ENCODE measurements around the gene TTC34.
"Not testable (repeated sequence)": the region's sequence is repeated elsewhere in the genome, so short reads cannot be mapped to it uniquely, and the experiment has no call there.

Gene TTC34

GRCh38 chr1:2801046-2801445, 447 bp downstream of the TTC34 start:
- Histone ChIP-seq H3K4me3 (ENCODE audit: low read length) (no peak overlapping the region), H3K27me3 (replicated peaks; ENCODE audit: control insufficient read depth, insufficient read depth, low read length) (peaks cover 17% of the 10 kb centered on the region), H3K4me1 (ENCODE audit: control insufficient read depth, insufficient read depth, low read length) (no peaks in the 10 kb centered on the region), H3K36me3 (ENCODE audit: control insufficient read depth, insufficient read depth, low read length, severe bottlenecking) (no peaks in the 10 kb centered on the region), H3K9ac (ENCODE audit: low read length) (no peak overlapping the region), H3K9me3 (ENCODE audit: control insufficient read depth, low read length) (no peaks in the 10 kb centered on the region)
- DNase-seq (ENCODE audit: low read depth) = no peak

- Histone ChIP-seq H3K4me1 (ENCODE audit: control insufficient read depth, insufficient read depth, low read length) (no peaks in the 10 kb centered on the region), H3K27me3 (replicated peaks; ENCODE audit: control insufficient read depth, insufficient read depth, low read length) (peaks cover 14% of the 10 kb centered on the region), H3K9ac (ENCODE audit: low read length) (no peak overlapping the region), H3K9me3 (ENCODE audit: control insufficient read depth, low read length) (peaks cover 4% of the 10 kb centered on the region), H3K36me3 (ENCODE audit: control insufficient read depth, insufficient read depth, low read length, severe bottlenecking) (no peaks in the 10 kb centered on the region), H3K4me3 (ENCODE audit: low read length) (no peak overlapping the region)
- no peak for DNase-seq (ENCODE audit: low read depth)
Observed at GRCh38 chr1:2800664-2801045, 838 bp downstream of the TTC34 start.

GRCh38 chr1:2799811-2800663, 1.5 kb downstream of the TTC34 start:
- no peak for DNase-seq (ENCODE audit: low read depth)
- H3K9ac ChIP-seq (ENCODE audit: low read length) = no peak overlapping the region
- peaks cover 10% of the 10 kb centered on the region for H3K9me3 ChIP-seq (ENCODE audit: control insufficient read depth, low read length)
- no peak overlapping the region for H3K4me3 ChIP-seq (ENCODE audit: low read length)
- H3K27me3 ChIP-seq (replicated peaks; ENCODE audit: control insufficient read depth, insufficient read depth, low read length) = peaks cover 14% of the 10 kb centered on the region
- no peaks in the 10 kb centered on the region for H3K4me1 ChIP-seq (ENCODE audit: control insufficient read depth, insufficient read depth, low read length)
- H3K36me3 ChIP-seq (ENCODE audit: control insufficient read depth, insufficient read depth, low read length, severe bottlenecking) = no peaks in the 10 kb centered on the region

- H3K9ac ChIP-seq (ENCODE audit: low read length); H3K4me3 ChIP-seq (ENCODE audit: low read length); H3K36me3 ChIP-seq (ENCODE audit: control insufficient read depth, insufficient read depth, low read length, severe bottlenecking); H3K27me3 ChIP-seq (replicated peaks; ENCODE audit: control insufficient read depth, insufficient read depth, low read length); DNase-seq (ENCODE audit: low read depth); H3K4me1 ChIP-seq (ENCODE audit: control insufficient read depth, insufficient read depth, low read length): not testable (repeated sequence)
- peaks cover 20% of the 10 kb centered on the region for H3K9me3 ChIP-seq (ENCODE audit: control insufficient read depth, low read length)
Observed at GRCh38 chr1:2798958-2799357, 2.5 kb downstream of the TTC34 start.

- Histone ChIP-seq H3K27me3 (replicated peaks; ENCODE audit: control insufficient read depth, insufficient read depth, low read length) (no peaks in the 10 kb centered on the region), H3K36me3 (ENCODE audit: control insufficient read depth, insufficient read depth, low read length, severe bottlenecking) (no peaks in the 10 kb centered on the region), H3K9ac (ENCODE audit: low read length) (no peak overlapping the region), H3K4me3 (ENCODE audit: low read length) (no peak overlapping the region), H3K9me3 (ENCODE audit: control insufficient read depth, low read length) (peaks cover 32% of the 10 kb centered on the region), H3K4me1 (ENCODE audit: control insufficient read depth, insufficient read depth, low read length) (no peaks in the 10 kb centered on the region)
- no peak for DNase-seq (ENCODE audit: low read depth)
Observed at GRCh38 chr1:2797741-2798016, 3.8 kb downstream of the TTC34 start.

GRCh38 chr1:2796890-2797740, 4.4 kb downstream of the TTC34 start:
- no peaks in the 10 kb centered on the region for H3K36me3 ChIP-seq (ENCODE audit: control insufficient read depth, insufficient read depth, low read length, severe bottlenecking)
- H3K9ac ChIP-seq (ENCODE audit: low read length) = no peak overlapping the region
- no peaks in the 10 kb centered on the region for H3K4me1 ChIP-seq (ENCODE audit: control insufficient read depth, insufficient read depth, low read length)
- H3K9me3 ChIP-seq (ENCODE audit: control insufficient read depth, low read length) = peaks cover 38% of the 10 kb centered on the region
- no peaks in the 10 kb centered on the region for H3K27me3 ChIP-seq (replicated peaks; ENCODE audit: control insufficient read depth, insufficient read depth, low read length)
- no peak for DNase-seq (ENCODE audit: low read depth)
- no peak overlapping the region for H3K4me3 ChIP-seq (ENCODE audit: low read length)

- Histone ChIP-seq H3K9ac (ENCODE audit: low read length) (no peak overlapping the region), H3K27me3 (replicated peaks; ENCODE audit: control insufficient read depth, insufficient read depth, low read length) (no peaks in the 10 kb centered on the region), H3K4me3 (ENCODE audit: low read length) (no peak overlapping the region), H3K4me1 (ENCODE audit: control insufficient read depth, insufficient read depth, low read length) (no peaks in the 10 kb centered on the region), H3K36me3 (ENCODE audit: control insufficient read depth, insufficient read depth, low read length, severe bottlenecking) (no peaks in the 10 kb centered on the region), H3K9me3 (ENCODE audit: control insufficient read depth, low read length) (peaks cover 46% of the 10 kb centered on the region)
- DNase-seq (ENCODE audit: low read depth) = no peak
Observed at GRCh38 chr1:2795926-2796325, 5.6 kb downstream of the TTC34 start.

- peaks cover 46% of the 10 kb centered on the region for H3K9me3 ChIP-seq (ENCODE audit: control insufficient read depth, low read length)
- DNase-seq (ENCODE audit: low read depth) = no peak
Observed at GRCh38 chr1:2791027-2791760, 10.3 kb downstream of the TTC34 start.

GRCh38 chr1:2789986-2790581, 11.4 kb downstream of the TTC34 start:
- no peaks in the 10 kb centered on the region for H3K36me3 ChIP-seq (ENCODE audit: control insufficient read depth, insufficient read depth, low read length, severe bottlenecking)
- peaks cover 37% of the 10 kb centered on the region for H3K9me3 ChIP-seq (ENCODE audit: control insufficient read depth, low read length)
- DNase-seq (ENCODE audit: low read depth) = no peak
- peaks cover 5% of the 10 kb centered on the region for H3K27me3 ChIP-seq (replicated peaks; ENCODE audit: control insufficient read depth, insufficient read depth, low read length)
- no peaks in the 10 kb centered on the region for H3K4me1 ChIP-seq (ENCODE audit: control insufficient read depth, insufficient read depth, low read length)
- H3K9ac ChIP-seq (ENCODE audit: low read length) = no peak overlapping the region
- no peak overlapping the region for H3K4me3 ChIP-seq (ENCODE audit: low read length)

More at GRCh38 chr1:2791027-2791760, 10.3 kb downstream of the TTC34 start:
- Histone ChIP-seq H3K4me1 (ENCODE audit: control insufficient read depth, insufficient read depth, low read length) (no peaks in the 10 kb centered on the region), H3K27me3 (replicated peaks; ENCODE audit: control insufficient read depth, insufficient read depth, low read length) (peaks cover 5% of the 10 kb centered on the region), H3K4me3 (ENCODE audit: low read length) (no peak overlapping the region), H3K36me3 (ENCODE audit: control insufficient read depth, insufficient read depth, low read length, severe bottlenecking) (no peaks in the 10 kb centered on the region), H3K9ac (ENCODE audit: low read length) (no peak overlapping the region)

- H3K27me3 ChIP-seq (replicated peaks; ENCODE audit: control insufficient read depth, insufficient read depth, low read length) = peaks cover 5% of the 10 kb centered on the region
- H3K9ac ChIP-seq (ENCODE audit: low read length) = no peak overlapping the region
- no peaks in the 10 kb centered on the region for H3K36me3 ChIP-seq (ENCODE audit: control insufficient read depth, insufficient read depth, low read length, severe bottlenecking)
- no peaks in the 10 kb centered on the region for H3K4me1 ChIP-seq (ENCODE audit: control insufficient read depth, insufficient read depth, low read length)
- DNase-seq (ENCODE audit: low read depth) = no peak
- no peak overlapping the region for H3K4me3 ChIP-seq (ENCODE audit: low read length)
- peaks cover 31% of the 10 kb centered on the region for H3K9me3 ChIP-seq (ENCODE audit: control insufficient read depth, low read length)
Observed at GRCh38 chr1:2789164-2789985, 12.1 kb downstream of the TTC34 start.
